BJ (cell line): ENCODE results near the gene NPC1. TPM values are rescaled to one million over a fixed set of nuclear protein-coding genes. Genes with fewer than 3 reads are reported as not detected.
"Not testable (repeated sequence)": the region's sequence is repeated elsewhere in the genome, so short reads cannot be mapped to it uniquely, and the experiment has no call there.

Experiments
- CTCF ChIA-PET: fragments of 350-600 bp; formaldehyde crosslinking; extraction: SDS; loops from one replicate; lab custom pipeline; 2021; ENCODE audit warnings: antibody characterized with exemption, inconsistent platforms; lab: Yijun Ruan, JAX
- POLR2A ChIA-PET: fragments of 300-600 bp; sonication (Branson Sonifier 250); formaldehyde crosslinking; extraction: SDS; loops from one replicate; lab custom pipeline; 2021; ENCODE audit warnings: antibody characterized with exemption; lab: Charles Lee
- DNase-seq: peaks from one replicate; pipeline ENCODE4 v3.0.0-alpha.2; 2011; ENCODE audit warnings: low read depth
- H3K27me3 ChIP-seq: 2 replicates; pipeline ENCODE4 v1.6.0; 2011; ENCODE audit warnings: low read length; ENCODE audit not compliant: control insufficient read depth, insufficient read depth
- H3K36me3 ChIP-seq: 2 replicates; pipeline ENCODE4 v1.5.1; 2011; ENCODE audit warnings: low read length; ENCODE audit not compliant: control insufficient read depth, insufficient read depth
- H3K4me3 ChIP-seq: 2 replicates; pipeline ENCODE4 v1.5.1; 2011; ENCODE audit warnings: low read depth, mild to moderate bottlenecking, control low read depth, low read length
- polyA plus RNA-seq: library from polyadenylated mRNA; depleted of rRNA; stranded (reverse); fragments of >200 nt; gene quantifications from 2 replicates; pipeline ENCODE4 v1.2.3, GENCODE V29; 2011
- TF ChIP-seq, protein P1 (sequence below): IDR thresholded peaks from 2 replicates; pipeline ENCODE4 v1.5.1; 2011; ENCODE audit warnings: low read depth, mild to moderate bottlenecking, control low read depth, inconsistent platforms, low read length, moderate library complexity; ENCODE audit not compliant: insufficient read depth

NPC1 gene
- polyA plus RNA-seq, 1 experiment = 54.5 TPM

DNA sequence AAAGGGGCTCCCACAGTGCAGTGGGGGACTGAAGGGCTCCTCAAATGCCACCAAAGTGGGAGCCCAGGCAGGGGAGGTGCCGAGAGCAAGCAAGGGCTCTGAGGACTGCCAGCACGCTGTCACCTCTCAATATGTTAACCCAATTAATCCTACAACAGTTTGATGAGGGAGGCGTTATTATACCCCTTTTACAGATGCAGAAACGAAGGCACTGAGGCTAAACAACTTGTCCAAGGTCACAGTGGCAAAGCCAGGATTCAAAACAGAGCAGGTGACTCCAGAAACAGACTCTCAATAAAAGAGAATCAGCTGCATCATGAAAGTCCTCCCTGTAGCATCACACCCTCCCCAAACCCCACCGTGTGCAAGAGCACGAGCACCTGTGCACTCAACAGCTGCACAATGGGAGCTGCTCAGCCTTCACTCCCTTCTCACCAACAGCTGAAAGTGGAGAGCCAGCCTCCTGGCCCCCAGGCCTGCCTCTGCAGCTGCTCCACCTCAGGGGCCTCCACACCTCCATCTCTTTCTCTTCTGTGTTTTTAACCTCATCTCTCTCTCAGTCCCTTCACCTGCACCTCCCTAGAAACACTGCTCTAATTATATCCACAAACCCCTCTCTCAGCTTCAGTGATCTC, 8.1 kb downstream of the NPC1 start:
- Histone ChIP-seq H3K4me3 (no peak overlapping the region), H3K36me3 (peaks cover 6% of the 10 kb centered on the region; the same call in 1 of the 2 replicates), H3K27me3 (no peaks in the 10 kb centered on the region)
- POLR2A ChIA-PET = no interaction called here
- CTCF ChIA-PET = no interaction called here
- TF ChIP-seq, protein P1, sequence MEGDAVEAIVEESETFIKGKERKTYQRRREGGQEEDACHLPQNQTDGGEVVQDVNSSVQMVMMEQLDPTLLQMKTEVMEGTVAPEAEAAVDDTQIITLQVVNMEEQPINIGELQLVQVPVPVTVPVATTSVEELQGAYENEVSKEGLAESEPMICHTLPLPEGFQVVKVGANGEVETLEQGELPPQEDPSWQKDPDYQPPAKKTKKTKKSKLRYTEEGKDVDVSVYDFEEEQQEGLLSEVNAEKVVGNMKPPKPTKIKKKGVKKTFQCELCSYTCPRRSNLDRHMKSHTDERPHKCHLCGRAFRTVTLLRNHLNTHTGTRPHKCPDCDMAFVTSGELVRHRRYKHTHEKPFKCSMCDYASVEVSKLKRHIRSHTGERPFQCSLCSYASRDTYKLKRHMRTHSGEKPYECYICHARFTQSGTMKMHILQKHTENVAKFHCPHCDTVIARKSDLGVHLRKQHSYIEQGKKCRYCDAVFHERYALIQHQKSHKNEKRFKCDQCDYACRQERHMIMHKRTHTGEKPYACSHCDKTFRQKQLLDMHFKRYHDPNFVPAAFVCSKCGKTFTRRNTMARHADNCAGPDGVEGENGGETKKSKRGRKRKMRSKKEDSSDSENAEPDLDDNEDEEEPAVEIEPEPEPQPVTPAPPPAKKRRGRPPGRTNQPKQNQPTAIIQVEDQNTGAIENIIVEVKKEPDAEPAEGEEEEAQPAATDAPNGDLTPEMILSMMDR = no peak
- DNase-seq = no peak

DNA sequence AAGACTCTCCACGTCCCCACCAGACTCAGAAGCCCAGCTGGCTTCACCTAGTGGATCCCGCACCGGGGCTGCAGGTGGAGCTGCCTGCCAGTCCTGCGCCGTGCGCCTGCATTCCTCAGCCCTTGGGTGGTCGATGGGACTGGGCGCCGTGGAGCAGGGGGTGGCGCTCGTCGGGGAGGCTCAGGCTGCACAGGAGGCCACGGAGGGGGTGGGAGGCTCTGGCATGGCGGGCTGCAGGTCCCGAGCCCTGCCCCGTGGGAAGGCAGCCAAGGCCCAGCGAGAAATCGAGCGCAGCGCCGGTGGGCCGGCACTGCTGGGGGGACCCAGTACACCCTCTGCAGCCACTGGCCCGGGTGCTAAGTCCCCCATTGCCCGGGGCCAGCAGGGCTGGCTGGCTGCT, 8.8 kb downstream of the NPC1 start:
- POLR2A ChIA-PET, H3K27me3 ChIP-seq, CTCF ChIA-PET: not testable (repeated sequence)

DNA sequence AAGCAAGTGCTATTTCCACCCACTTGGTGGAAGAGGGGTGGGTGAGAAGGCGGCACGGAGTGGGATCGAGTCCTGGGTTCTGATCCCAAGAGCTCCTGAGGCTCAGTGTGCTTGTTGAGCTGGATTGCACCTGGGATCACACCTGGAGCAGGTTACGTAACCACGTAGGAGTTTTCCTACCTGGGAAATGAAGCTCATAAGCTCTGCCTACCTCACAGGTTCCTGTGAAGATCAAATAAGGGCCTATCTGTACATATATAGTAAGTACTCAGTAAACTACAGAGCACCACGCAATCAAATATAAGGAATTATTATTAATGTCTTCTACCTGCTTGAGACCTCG, 11.0 kb downstream of the NPC1 start:
- ChIA-PET POLR2A (no interaction called here), CTCF (interaction anchor here (1.0 to 1.2 kb wide), 2 partner anchors 10 to 15 kb away, joined by 3 read pairs; no protein-coding TSS in a partner anchor)
- no peak overlapping the region for H3K4me3 ChIP-seq
- TF ChIP-seq, protein P1 = no peak
- no peaks in the 10 kb centered on the region for H3K27me3 ChIP-seq
- DNase-seq = no peak
- peaks cover 7% of the 10 kb centered on the region for H3K36me3 ChIP-seq

More for the DNA sequence above, 8.8 kb downstream of the NPC1 start:
- not testable (repeated sequence) for H3K4me3 ChIP-seq, DNase-seq, H3K36me3 ChIP-seq

DNA sequence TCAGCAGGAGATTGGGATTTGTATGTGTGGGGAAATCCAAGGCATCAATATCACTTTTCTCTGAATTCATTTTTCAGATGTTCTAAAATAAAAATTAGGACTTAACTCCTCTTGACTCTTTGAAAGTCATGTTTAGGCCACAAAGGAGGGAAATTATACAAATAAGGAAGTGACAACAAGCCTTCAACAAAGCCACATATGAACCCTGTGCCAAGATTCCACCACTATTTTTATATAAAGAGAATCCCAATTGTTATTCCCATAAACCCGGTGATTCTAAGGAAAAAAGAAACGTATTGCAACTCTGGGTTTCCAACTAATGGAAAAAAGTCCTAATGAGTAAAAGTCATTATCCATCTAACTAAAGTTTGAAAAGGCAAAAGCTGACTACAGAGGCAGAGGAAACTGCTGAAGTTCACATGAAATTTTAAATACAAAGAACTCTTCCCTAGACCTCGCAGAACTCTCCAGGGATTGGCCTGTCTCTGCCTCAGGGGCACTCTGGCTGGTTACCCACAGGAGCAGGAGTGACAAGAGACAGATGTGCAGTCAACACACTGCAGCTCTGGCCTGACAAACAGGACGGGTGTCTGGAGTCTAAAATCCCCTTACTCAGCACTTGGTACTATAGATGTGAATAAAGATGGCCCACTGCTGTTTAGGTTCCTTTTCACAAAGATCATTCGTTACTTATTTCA, 11.5 kb downstream of the NPC1 start:
- no peak for DNase-seq
- Histone ChIP-seq H3K4me3 (no peak overlapping the region), H3K36me3 (peaks cover 9% of the 10 kb centered on the region), H3K27me3 (no peaks in the 10 kb centered on the region)
- POLR2A ChIA-PET = no interaction called here
- TF ChIP-seq, protein P1 = no peak
- CTCF ChIA-PET = interaction anchor here (1.0 to 1.2 kb wide), 2 partner anchors 11 to 15 kb away, joined by 3 read pairs; no protein-coding TSS in a partner anchor

DNA sequence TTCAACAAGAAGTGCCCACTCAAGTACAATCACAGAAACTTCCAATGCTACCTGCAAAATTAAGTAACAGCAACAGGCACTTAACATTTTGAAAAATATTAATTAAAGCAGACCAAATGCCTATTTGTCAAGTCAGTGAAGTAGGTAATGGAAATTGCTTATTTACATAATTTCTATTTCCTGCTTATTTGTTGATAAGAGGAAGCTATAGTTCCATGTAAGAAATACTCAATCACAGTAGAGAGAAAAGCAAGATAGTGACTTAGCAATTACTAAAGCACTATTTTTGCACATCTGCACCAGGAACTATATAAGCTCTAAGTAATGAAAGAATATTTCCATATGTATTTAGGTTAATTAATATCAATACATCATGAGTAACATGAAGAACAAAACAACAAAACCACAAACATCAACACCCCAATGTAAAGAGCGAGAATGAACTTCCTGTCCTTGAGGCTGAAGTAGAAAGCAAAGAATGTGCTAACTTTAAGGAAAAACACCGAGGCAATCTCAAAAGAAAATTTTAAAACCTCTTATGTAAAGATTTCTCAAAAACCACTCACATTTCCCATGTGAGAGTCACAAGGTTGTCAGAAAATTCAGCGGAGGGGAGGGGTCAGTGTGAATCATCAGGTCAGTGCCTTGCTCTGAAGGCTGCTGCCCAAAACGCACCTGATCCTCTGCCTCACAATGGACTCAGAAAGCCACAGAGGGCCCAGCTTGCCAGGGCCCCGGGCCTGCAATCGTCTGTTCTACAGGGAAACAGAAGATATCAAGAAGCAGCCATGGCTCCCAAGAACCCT, 12.5 kb downstream of the NPC1 start:
- CTCF ChIA-PET = no interaction called here
- DNase-seq = no peak

More for the DNA sequence above, 12.5 kb downstream of the NPC1 start:
- TF ChIP-seq, protein P1 = no peak
- Histone ChIP-seq H3K4me3 (no peak overlapping the region), H3K36me3 (peaks cover 9% of the 10 kb centered on the region), H3K27me3 (no peaks in the 10 kb centered on the region)
- POLR2A ChIA-PET = no interaction called here
